GM13976 (cell line): ENCODE results near the gene LIMS1.

Source experiments
- DNase-seq: peaks from one replicate; pipeline ENCODE4 v3.0.0; 2012; ENCODE audit warnings: low spot score
- in situ Hi-C: fragments of 300-500 bp; cut with MboI; formaldehyde crosslinking; loops from one replicate; pipeline ENCODE4 v1.12.0; 2022; ENCODE audit warnings: low sequenced_read_pairs, mixed read lengths, inconsistent platforms; ENCODE audit not compliant: unreplicated experiment
- TF ChIP-seq, protein P1 (sequence below): IDR thresholded peaks from 2 replicates; pipeline ENCODE4 v1.5.1; 2012; ENCODE audit warnings: borderline replicate concordance, mild to moderate bottlenecking; ENCODE audit not compliant: insufficient read depth; ENCODE audit errors: extremely low read depth, missing control alignments, control extremely low read depth

LIMS1 gene

DNA sequence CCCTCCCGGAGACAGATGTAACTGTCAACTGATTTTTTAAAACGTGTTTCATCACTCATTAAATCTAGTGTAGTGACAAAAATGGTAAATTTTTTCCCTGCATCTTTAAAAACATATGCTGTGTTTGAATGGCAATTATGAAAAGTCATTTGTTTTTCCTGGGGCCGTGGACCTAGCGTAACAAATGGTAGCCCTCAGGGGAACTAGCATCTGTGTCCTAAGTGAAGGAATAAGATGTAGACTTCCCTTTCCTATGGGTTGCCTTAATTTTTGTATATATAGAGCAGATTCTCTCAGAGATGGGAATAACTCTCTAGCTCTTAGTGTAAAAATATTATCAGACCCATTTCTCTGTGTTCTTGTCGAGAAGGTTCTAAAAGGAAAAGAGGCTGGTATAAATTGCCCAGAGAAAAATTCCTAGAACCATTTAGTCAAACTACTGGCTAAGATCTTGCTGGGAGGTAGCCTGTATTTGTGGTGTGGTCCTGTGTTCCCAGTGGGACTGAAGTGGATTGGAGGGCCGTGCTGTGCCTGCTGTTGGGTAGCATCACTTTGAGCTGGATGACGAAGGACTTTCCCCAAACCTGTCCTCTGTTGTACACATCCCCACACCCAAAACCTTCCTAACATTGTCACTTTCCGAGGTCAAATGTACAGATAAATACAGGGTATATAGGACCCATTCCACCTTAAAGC, 85.8 kb downstream of the LIMS1 start:
- TF ChIP-seq, protein P1, sequence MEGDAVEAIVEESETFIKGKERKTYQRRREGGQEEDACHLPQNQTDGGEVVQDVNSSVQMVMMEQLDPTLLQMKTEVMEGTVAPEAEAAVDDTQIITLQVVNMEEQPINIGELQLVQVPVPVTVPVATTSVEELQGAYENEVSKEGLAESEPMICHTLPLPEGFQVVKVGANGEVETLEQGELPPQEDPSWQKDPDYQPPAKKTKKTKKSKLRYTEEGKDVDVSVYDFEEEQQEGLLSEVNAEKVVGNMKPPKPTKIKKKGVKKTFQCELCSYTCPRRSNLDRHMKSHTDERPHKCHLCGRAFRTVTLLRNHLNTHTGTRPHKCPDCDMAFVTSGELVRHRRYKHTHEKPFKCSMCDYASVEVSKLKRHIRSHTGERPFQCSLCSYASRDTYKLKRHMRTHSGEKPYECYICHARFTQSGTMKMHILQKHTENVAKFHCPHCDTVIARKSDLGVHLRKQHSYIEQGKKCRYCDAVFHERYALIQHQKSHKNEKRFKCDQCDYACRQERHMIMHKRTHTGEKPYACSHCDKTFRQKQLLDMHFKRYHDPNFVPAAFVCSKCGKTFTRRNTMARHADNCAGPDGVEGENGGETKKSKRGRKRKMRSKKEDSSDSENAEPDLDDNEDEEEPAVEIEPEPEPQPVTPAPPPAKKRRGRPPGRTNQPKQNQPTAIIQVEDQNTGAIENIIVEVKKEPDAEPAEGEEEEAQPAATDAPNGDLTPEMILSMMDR = no peak
- in situ Hi-C loops = no loop called here
- DNase-seq = no peak

DNA sequence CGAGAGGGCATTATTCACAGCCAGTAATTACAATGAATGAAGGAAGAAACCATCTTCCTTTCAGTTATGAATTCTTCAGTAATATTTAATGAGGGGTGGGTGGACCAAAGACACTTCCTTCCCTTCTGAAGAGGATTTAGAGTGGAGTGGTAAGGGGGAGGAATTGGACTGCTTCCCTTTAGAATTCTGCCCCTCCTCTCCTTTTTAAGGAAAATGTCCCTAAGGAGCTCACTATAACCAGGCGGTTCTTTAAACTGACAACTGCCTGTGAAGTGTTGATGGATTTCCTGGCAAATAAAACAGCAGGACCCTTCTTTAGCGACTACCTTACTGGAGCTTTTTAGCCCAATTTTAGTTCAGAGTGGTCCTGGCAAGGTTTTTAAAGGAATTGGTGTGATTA, 86.4 kb downstream of the LIMS1 start:
- in situ Hi-C loops = no loop called here
- no peak for DNase-seq
- TF ChIP-seq, protein P1 = no peak

DNA sequence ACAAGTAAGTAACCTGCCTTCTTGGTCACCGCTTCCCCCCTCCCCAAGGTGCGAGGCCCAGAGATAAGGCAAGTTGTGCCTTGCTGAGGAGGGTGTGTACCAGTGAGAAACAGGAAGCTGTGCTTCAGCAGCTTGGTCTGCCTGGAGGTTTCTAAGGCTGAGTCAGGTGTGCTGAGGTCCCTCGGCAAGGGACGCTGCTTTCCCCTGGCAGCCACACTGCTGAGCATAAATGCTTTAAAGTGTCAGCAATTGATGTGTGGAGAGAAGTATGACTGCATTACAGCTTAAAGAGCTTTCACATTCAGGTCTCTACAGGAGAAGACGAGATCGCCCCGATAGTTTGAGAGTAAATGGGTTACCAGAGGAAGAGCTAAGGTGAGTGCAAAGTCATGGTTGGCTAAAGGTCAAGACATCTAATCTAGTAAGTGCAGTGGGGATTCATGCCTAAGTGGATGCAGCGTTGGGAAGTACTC, 86.9 kb downstream of the LIMS1 start:
- TF ChIP-seq, protein P1 = no peak
- DNase-seq = peak; percentile 55
- in situ Hi-C loops = no loop called here

DNA sequence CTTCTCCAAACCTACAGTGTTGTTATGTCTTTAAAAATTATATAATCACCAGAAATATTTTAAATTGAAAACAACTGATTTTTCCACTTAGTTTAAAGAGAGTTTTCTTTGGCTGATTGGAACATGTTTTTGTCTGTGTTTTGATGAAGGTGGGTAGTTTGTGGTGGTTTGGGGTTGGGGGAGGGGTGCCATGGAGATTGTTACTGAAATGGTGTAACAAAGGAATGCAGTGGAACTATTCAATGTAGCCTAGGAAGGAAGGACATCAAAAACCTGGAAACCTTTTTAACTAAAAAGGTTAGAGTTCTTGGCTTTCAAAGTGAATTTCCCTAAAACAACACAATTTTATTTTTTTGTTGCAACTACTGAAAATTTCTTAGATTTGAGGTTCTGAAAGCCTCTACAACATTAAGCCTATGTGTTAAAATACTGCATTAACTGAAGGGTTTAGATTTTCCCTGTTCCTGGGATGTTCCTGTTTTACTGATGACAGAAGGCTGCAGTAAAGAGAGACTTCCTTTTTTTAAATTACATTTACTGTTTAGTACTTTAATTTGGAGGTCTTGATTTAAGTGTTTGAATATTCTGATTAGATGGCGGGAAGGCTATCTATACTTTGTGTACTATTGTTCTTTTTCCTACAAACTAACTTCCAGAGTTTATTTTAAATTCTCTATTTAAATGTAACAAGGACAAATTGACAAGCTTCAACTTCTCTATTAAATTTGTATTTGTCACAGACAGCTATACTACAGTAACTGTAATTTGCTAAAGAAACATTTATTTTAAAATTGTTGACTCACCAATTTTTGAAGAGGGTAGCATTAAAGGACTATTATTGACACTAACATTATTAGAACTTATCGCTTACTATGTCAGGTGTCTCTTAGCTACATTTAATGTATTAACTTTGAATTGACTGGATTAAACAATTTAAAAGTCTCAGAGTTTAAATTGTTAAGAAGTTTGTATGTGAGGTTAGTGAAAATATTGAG, 87.7 kb downstream of the LIMS1 start:
- DNase-seq = no peak
- in situ Hi-C loops = no loop called here
- TF ChIP-seq, protein P1 = no peak

DNA sequence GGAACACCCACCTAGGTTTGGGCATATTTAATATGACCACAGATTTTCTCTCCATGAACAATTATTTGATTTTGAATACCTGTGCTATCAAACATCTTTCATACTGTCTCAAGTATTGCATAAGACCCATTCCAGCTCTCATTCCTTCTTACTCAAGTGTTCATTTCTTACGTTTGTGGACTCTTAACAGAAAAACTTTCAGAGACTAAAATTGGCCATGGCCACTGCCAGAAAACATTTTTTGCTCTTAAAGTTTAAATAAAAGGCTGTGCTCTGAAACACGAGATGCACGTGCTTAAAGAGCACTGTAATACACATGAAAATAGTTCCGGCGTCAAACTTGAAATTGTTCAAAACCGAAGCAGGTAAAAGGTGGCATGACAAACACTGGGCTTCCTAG, 89.3 kb downstream of the LIMS1 start:
- DNase-seq = no peak
- TF ChIP-seq, protein P1 = no peak
- in situ Hi-C loops = no loop called here

DNA sequence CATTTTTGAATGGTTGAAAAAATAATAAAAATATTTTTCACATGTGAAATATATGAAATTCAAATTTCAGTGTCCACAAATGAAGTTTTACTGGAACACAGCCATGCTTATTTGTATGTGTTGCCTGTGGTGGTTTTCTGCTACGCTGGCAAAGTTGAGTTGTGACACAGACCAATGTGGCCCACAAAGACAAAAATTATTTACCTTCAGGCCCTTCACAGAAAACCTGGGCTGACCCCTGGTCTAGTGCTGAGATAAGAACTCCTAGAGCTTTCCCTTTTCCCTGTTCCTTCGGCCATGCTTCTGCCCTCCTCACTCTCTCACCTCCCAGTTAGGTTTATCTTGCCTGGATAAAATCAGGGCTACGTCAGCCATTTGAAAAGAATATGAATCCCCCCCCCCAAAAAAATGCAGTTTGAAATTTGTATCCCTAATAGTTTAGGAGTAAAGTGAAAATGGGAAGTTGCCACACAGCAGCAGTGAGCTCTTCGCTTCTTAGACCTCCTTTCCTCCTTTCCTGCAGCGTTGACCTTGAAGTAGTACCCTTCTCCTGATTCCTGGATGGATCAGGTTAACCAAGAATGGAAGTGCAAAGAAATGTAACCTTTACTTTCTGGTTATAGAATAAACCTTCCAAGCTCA, 91.0 kb downstream of the LIMS1 start:
- TF ChIP-seq, protein P1 = no peak
- in situ Hi-C loops = no loop called here
- DNase-seq = no peak
